Stromal cell of bone marrow (primary cell): ENCODE results near the gene NDUFA13.

ENCODE experiments used
- DNase-seq: peaks from one replicate; pipeline ENCODE4 v3.0.0-alpha.2; 2012; ENCODE audit warnings: low read depth

Gene NDUFA13

DNA sequence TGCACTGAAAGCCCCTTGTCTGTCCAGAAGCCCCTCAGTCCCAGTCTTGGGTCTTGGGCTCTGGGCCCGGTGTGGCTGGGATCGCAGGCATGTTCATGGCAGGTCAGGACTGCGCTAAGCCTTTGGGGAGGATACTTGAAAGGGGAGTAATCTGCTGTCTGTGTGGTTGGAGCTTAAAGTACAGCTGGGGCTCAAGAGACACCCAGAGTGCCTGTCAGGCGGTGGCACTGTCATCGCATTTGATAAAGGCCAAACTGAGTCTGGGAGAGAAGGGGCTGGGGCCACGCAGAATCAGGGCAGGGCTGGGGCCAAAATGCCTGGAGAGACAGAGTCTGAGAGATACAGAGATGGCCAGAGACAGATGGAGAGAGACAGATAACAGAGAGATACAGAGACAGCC, 17.8 kb downstream of the NDUFA13 start:
- DNase-seq = no peak

DNA sequence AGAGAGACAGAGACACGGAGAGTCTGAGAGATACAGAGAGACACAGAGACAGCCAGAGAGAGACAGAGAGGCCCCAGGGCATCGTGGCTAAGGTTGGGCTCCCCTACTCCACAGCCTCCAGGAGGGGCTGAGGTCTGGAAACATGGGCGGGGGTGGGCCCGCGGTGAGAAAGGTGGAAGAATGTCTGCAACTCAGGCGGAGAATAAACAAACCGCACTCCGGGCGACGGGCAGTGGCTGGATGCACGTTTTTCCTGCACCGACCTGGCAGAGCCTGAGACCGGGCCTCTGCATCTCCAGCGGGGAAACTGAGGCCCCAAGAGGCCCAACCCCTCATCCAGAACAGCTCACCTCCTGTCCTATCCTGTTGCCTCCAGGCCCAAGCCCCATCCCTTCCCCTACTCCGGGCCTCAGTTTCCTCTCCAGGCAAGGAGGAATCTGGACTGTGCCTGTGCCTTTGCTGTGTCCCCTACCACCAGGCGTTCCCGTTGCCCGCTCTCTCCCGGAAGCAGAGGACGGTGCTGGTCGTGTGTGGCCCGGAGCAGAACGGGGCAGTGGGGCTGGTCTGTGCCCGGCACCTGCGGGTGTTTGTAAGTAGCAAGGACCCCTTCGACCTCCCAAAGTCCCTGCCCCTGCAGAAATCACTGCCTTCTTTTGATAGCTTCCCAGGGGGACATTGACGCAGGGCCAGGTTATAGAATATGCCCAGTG, 18.7 kb downstream of the NDUFA13 start:
- no peak for DNase-seq

DNA sequence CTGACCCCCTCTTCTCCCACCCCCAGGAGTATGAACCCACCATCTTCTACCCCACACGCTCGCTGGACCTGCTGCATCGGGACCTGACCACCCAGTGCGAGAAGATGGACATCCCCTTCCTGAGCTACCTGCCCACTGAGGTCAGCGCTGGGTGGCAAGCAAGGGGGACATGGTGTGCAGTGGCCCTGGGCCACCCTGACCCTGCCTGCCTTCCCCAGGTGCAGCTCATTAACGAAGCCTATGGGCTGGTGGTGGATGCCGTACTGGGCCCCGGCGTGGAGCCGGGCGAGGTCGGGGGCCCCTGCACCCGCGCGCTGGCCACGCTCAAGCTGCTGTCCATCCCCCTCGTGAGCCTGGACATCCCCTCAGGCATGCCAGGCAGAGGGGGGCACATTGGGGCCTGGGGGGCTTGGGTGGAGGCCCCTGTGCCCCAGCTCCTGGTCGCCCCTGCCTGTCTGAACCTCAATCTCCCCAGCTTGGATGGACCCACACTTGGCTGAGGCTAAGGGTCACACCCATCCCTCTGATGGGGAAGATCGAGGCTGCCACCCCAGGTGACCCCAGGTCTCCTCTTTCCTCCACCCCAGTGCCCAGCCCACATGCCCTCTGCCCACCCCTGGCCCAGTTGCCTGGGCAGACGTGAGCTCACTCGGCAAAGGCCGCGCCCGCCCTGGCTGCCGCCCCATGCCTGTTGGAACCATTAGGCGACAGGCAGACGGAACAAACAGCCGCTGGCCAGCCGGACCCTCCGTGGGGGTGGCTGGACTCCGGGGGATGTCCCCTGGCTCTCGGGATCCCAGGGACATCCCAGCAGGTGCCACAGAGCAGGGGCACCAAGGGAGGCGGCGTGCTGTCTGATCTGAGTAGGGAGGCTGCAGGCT, 19.5 kb downstream of the NDUFA13 start:
- no peak for DNase-seq

DNA sequence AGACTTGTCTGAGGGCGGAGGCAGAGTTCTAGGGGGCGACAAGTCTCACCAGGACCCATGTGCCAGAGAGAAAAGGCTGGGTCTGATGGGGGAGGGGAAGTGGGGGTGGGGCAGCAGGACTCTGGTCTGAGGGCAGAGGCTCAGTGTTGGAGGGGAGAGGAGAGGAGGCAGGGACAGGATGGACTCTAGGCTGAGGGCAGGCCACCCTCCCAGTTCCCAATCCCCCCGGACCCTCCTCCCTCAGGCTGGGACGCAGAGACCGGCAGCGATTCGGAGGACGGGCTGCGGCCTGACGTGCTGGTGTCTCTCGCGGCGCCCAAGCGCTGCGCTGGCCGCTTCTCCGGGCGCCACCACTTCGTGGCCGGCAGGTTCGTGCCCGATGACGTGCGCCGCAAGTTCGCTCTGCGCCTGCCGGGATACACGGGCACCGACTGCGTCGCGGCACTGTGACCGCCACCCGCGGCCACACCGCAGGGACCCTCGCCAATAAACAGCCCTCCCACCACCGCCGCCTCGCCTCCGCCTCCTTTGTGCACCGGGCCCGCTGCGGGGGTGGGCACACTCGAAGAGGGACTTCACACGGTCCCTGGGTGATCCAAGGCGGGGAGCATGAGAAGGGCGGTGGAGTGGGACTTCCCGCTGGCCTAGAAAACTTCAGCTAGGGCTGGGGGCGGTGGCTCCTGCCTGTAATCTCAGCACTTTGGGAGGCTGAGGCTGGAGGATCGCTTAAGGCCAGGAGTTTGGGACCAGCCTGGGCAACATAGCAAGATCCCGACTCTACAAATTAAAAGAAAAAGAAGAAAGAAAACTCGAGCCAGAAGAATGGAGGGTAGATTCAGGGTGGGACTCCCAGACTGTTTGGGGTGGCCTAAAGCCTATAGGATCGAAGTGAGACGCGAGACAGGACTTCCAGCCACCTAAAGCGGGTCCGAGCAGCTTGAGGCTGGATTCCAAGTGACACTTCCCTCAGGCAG, 21.3 kb downstream of the NDUFA13 start:
- no peak for DNase-seq

DNA sequence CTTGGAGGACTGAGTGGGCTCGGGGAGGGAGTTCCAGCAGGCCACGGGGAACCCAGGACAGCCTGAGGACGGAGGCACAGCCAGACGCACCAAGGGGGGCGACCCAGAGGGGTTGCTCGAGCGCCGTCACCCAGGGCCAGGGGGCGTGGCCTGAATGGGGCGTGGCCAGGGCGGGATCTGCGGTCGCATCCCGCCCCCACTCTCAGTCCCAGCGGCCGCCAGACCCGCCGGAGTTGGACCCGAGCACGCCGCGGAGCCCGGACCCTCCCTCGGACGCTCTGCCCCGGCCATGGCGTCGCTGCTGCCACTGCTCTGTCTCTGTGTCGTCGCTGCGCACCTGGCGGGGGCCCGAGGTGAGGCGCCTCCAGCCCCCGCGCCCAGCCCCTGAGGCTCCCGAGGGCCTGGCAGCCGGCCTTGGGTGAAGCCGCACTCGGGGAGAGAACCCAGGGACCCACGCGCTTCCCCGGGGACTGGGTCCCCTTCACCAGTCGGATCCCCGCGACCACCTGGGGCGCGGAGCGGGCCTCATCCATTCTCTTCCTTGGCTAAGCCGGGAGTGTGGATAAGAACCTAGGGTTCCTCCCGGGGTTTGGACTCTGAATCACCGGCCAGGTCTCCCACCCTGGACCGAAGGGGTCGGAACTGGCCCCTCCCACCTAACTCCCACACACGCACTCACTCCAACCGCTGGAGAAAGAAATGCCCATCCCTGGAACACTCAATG, 22.2 kb downstream of the NDUFA13 start, which contains the start of gene CILP2:
TSS of gene CILP2 (plus strand) at position 205 of the 724 bp plus-strand sequence. CDS start at position 290, 85 bp downstream.
- DNase-seq = no peak

DNA sequence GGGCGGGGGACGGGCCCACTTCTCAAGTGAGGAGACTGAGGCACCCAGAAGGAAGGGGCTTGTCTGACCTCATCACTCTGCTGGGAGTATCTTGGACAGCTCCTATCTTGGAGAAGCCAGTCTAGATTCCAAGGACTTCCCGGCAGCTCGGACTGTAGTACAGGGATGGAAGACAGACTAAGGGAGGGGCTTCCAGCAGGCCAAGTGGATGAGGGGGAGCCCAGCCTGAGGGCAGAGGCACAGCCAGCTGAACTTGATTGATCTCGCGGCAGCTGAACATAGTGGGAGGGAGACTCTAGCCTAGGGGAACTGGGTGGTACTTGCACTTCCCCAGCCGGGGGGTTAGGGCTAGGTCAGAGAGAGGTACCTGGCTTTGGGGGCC, 22.8 kb downstream of the NDUFA13 start:
- DNase-seq = no peak

DNA sequence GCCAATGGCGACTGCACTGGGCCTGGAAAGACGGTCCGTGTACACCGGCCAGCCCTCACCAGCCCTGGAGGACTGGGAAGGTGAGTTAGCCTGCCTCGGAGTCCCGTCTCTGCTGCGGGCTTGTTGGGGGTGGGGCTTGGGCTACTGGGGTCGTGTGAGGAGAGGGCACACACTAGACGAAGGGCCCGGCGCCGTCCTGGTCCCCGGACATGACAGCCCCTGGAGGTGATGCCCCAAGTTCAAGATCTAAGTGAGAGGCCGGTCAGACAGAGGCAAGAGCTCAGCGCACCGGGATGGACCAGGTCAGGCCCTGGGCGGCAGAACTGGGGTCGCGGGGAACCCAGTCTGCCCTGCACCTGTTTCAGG, 23.7 kb downstream of the NDUFA13 start:
- DNase-seq = no peak

DNA sequence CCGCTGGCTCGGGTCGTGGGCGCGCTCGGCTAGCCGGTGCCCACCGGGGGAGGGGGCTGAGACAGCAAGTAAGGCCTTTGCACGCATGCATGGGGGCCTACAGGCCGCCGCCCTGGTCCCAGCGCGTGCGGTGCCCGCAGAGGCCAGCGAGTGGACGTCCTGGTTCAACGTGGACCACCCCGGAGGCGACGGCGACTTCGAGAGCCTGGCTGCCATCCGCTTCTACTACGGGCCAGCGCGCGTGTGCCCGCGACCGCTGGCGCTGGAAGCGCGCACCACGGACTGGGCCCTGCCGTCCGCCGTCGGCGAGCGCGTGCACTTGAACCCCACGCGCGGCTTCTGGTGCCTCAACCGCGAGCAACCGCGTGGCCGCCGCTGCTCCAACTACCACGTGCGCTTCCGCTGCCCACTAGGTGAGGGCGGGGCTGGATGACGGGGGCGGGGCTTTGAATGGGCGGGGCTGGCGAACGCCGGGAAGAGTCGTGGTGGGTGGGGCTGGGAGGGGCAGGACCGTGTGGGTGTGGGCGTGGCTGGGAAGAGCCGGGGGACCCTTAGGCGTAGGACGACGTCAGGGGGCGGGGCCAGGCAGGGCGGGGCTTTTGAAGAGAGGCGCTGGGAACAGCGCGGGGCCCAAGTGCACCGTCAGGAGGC, 24.2 kb downstream of the NDUFA13 start:
- DNase-seq = no peak

DNA sequence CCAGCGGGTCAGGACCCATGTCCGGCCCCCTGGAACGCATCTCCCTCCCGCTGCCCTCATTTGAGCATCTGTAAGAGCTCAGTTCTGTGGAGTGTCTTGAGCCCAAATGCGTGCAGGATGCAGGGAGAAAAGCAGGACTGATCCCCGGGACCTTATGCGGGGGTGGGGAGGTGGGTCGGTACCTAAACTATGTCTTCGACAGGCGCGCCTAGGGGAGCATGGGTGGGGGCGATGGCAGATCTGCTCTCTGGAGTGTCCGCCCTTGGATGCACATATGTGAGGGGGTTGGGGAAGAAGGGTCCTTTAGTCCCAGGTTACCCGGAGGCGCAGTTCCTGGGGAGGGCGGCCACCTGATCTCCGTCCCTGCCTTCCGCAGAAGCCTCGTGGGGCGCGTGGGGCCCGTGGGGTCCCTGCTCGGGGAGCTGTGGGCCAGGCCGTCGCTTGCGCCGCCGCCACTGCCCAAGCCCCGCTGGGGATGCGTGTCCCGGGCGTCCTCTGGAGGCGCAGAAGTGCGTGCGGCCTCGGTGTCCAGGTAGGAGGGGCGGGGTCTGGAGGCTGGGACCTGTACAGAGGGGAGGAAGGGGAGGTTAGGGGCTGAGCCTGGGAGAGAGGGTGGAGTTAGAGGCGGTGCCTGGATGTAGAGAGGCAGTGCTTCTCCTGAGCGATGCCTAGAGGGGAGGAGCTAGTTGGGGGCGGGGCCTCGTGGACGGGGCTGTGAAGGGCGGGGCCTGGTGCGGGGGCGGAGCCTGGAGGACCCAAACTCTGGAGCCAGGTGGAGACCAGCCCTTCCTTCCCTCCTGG, 24.9 kb downstream of the NDUFA13 start:
- DNase-seq = no peak

DNA sequence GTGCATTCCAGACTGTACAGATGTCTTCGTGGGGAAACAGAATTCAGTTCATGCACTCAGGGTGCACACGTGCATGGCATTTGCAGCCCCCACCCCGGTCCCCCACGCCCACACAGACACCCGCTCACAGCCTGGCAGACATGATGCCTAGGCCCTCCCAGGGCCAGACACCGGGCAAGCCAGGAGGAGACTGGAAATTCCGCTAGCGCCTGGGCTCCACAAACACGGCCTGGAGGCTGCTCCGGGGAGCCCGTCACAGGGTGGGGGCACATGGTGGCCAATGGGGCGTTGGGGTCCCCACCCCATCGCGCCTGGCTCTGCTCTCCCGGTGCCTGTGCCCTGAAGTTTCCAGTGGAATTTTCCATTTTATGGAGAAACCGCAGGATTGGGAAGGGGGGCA, 25.6 kb downstream of the NDUFA13 start:
- DNase-seq = no peak

DNA sequence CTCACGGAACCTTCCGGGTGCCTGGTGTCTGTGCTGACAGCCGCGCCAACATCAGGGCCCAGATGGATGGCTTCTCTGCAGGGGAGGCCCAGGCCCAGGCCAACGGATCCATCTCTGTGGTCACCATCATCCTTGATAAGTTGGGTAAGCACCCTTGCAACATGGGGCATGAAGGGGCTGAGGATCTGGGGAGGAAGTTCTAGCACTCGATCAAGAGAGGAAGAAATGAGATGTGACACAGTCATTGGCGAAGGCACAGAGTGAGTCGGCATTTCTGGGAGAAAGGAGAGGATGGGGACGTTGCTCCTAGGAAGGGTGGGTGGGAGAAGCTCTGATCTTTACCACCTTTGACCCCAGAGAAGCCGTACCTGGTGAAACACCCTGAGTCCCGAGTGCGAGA, 26.5 kb downstream of the NDUFA13 start:
- no peak for DNase-seq

DNA sequence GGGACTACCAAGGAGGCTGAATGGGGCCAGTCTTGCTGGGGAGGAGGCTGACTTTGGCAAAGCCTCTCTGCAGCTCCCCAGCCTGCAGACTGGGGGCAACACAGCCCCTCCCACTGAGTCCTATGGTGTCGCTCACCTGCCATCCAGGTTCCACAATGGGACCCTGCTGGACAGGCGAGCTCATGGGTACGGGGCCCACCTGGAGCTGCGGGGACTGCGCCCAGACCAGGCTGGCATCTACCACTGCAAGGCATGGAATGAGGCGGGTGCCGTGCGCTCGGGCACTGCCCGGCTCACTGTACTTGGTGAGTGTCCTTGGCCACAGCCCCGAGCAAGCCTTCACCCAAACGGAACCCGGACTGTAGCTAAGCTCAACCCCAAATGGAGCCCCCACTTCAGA, 27.1 kb downstream of the NDUFA13 start:
- DNase-seq = no peak

DNA sequence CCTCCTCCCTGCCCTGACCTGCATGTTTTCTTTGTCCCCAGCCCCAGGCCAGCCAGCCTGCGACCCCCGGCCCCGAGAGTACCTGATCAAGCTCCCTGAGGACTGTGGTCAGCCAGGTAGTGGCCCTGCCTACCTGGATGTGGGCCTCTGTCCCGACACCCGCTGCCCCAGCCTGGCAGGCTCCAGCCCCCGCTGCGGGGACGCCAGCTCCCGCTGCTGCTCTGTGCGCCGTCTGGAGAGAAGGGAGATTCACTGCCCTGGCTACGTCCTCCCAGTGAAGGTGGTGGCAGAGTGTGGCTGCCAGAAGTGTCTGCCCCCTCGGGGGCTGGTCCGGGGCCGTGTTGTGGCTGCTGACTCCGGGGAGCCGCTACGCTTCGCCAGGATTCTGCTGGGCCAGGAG, 27.6 kb downstream of the NDUFA13 start:
- no peak for DNase-seq

DNA sequence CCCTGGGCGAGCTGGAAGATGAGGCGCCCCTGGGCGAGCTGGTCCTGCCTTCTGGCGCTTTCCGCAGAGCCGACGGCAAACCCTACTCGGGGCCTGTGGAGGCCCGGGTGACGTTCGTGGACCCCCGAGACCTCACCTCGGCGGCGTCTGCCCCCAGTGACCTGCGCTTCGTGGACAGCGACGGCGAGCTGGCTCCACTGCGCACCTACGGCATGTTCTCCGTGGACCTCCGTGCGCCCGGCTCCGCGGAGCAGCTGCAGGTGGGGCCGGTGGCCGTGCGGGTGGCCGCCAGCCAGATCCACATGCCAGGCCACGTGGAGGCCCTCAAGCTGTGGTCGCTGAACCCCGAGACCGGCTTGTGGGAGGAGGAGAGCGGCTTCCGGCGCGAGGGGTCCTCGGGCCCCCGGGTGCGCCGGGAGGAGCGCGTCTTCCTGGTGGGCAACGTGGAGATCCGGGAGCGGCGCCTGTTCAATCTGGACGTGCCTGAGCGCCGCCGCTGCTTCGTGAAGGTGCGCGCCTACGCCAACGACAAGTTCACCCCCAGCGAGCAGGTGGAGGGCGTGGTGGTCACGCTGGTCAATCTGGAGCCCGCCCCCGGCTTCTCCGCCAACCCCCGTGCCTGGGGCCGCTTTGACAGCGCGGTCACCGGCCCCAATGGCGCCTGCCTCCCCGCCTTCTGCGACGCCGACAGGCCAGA, 28.4 kb downstream of the NDUFA13 start:
- DNase-seq = no peak

DNA sequence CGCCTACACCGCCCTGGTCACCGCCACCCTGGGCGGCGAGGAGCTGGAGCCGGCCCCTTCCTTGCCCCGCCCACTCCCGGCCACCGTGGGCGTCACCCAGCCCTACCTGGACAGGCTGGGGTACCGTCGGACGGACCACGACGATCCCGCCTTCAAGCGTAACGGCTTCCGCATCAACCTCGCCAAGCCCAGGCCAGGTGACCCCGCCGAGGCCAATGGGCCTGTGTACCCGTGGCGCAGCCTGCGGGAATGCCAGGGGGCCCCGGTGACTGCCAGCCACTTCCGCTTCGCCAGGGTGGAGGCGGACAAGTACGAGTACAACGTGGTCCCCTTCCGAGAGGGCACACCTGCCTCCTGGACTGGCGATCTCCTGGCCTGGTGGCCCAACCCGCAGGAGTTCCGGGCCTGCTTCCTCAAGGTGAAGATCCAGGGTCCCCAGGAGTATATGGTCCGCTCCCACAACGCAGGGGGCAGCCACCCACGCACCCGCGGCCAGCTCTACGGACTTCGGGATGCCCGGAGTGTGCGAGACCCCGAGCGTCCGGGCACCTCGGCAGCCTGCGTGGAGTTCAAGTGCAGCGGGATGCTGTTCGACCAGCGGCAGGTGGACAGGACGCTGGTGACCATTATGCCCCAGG, 29.0 kb downstream of the NDUFA13 start:
- DNase-seq = no peak

DNA sequence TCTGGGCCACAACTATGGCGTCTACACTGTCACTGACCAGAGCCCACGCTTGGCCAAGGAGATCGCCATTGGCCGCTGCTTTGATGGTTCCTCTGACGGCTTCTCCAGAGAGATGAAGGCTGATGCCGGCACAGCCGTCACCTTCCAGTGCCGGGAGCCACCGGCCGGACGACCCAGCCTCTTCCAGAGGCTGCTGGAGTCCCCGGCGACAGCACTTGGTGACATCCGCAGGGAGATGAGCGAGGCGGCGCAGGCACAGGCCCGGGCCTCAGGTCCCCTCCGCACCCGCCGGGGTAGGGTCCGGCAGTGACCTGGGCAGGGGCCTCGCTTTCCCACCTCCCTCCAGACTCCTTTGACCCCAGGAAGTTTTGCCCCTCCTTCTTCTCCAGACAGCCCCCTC, 29.7 kb downstream of the NDUFA13 start:
- DNase-seq = no peak

DNA sequence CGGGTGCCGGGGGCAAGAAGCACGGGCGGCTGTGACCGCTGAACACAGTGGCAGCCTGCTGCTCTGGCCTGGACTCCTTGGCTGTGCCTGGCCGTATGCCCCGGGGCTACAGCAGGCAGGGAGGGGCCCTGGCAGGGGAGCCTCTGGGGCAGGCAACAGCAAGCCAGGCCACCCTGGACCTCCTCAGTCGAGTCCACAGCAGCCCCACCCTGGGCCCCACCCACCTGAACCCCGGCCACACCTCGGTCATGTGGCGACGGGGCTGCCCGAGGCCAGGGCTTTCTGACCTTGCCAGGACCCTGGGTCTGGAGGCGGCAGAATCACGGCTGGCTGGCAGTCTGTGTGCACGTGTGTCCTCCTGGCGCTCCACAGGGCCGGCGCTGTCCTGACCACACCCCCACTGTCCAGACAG, 30.7 kb downstream of the NDUFA13 start:
- DNase-seq = no peak

DNA sequence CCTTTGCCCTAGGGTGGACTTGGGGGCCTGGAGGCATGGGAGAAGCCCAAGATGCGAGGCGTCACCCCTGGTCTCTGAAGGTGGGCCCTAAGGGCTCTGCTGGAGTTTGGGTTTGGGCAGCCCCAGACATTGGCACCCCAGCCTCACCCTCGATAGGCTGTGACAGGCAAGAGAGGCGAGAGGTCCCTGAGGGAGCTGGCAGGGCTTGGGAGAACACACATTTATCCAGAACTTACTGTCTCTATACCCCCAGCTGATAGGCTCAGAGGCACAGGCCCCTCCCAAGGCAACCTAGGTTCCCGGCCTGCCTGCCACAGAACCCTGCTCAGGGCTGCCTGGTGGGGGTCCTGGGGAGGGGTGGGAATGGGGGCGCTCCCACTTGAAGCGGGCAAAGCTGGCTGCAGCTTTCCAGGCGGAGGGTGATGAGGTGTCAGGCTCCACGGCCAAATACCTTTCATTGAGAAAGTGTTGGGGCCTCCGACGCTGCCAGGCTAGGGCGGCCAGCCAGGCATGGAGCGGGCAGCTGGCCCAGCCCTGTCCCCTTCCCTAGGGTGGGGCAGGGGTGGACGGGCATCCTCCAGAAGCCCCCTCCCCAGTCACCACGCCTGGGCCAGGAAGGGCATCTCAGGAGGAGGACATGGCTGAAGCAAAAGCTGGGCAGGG, 31.8 kb downstream of the NDUFA13 start:
- no peak for DNase-seq
